CD14-positive monocyte (primary cell): ENCODE results near the gene CASD1. TPM values are rescaled to one million over a fixed set of nuclear protein-coding genes. Genes with fewer than 3 reads are reported as not detected.

Experiments
- DNase-seq, 3 donors: peaks; one replicate each; pipeline ENCODE4 v3.0.0-alpha.2; 2011 to 2022
- H2AFZ ChIP-seq: 2 replicates; pipeline ENCODE4 v1.6.0; 2012; ENCODE audit warnings: mild to moderate bottlenecking, low read depth, low read length, inconsistent platforms; ENCODE audit not compliant: insufficient read depth, poor library complexity, severe bottlenecking
- H3K27ac ChIP-seq, 2 donors: 1 replicate in 1 of 2; 2 replicates in 1 of 2; pipeline ENCODE4 v1.5.1; 2012 to 2013; ENCODE audit warnings: low read length in 2 of 2, control low read depth in 1 of 2, inconsistent platforms in 1 of 2, low read depth in 1 of 2, mild to moderate bottlenecking in 1 of 2
- H3K27me3 ChIP-seq, 2 donors: one replicate each; pipeline versions ENCODE4 v1.6.0 to v1.6.1; 2011 to 2013; ENCODE audit warnings: low read length in 2 of 2; ENCODE audit not compliant: control insufficient read depth in 2 of 2, insufficient read depth in 2 of 2
- H3K36me3 ChIP-seq, 2 donors: replicated peaks in 1 of 2; 1 replicate in 1 of 2; 2 replicates in 1 of 2; pipeline versions ENCODE4 v1.5.1 to v1.6.1; 2012 to 2013; ENCODE audit warnings: low read length in 2 of 2, control low read depth in 1 of 2, inconsistent platforms in 1 of 2, mild to moderate bottlenecking in 1 of 2; ENCODE audit not compliant: insufficient read depth in 2 of 2, control insufficient read depth in 1 of 2
- H3K4me1 ChIP-seq, 2 donors: 1 replicate in 1 of 2; 2 replicates in 1 of 2; pipeline versions ENCODE4 v1.5.1 to v1.6.1; 2012 to 2013; ENCODE audit warnings: low read length in 2 of 2, control low read depth in 1 of 2, inconsistent platforms in 1 of 2, mild to moderate bottlenecking in 1 of 2, moderate library complexity in 1 of 2; ENCODE audit not compliant: insufficient read depth in 2 of 2, control insufficient read depth in 1 of 2
- H3K4me2 ChIP-seq: replicated peaks from 2 replicates; pipeline ENCODE3; 2012; ENCODE audit warnings: low read length, moderate library complexity, mild to moderate bottlenecking; ENCODE audit not compliant: poor library complexity, severe bottlenecking; ENCODE audit errors: extremely low read depth
- H3K4me3 ChIP-seq, 3 experiments: fragments of 200-600 bp in 1 of 3; sonication (generic) in 1 of 3; replicated peaks in 1 of 3; 1 replicate in 2 of 3; 2 replicates in 1 of 3; pipeline ENCODE4 v1.5.1; 2011 to 2013; ENCODE audit warnings: low read length in 3 of 3, mild to moderate bottlenecking in 3 of 3, control low read depth in 2 of 3, low read depth in 2 of 3, inconsistent platforms in 1 of 3, moderate library complexity in 1 of 3
- H3K79me2 ChIP-seq: 2 replicates; pipeline ENCODE4 v1.6.0; 2012; ENCODE audit warnings: mild to moderate bottlenecking, control low read depth, inconsistent platforms, low read length, moderate library complexity; ENCODE audit not compliant: insufficient read depth
- H3K9ac ChIP-seq: 2 replicates; pipeline ENCODE4 v1.6.0; 2017; ENCODE audit warnings: low read length, mild to moderate bottlenecking; ENCODE audit not compliant: insufficient read depth, poor library complexity, severe bottlenecking
- H3K9me3 ChIP-seq, 2 donors: replicated peaks in 1 of 2; 1 replicate in 1 of 2; 2 replicates in 1 of 2; pipeline versions ENCODE4 v1.5.1 to v1.6.1; 2012 to 2013; ENCODE audit warnings: low read length in 2 of 2, control low read depth in 1 of 2; ENCODE audit not compliant: control insufficient read depth in 1 of 2, insufficient read depth in 1 of 2
- H4K20me1 ChIP-seq: 2 replicates; pipeline ENCODE4 v1.6.0; 2012; ENCODE audit warnings: mild to moderate bottlenecking, low read length, control low read depth, moderate library complexity; ENCODE audit not compliant: insufficient read depth
- H3K27ac Mint-ChIP-seq, 7 donors: one replicate each; pipeline ENCODE4 v1.8.0; 2020; ENCODE audit warnings: mild to moderate bottlenecking in 7 of 7, mixed read lengths in 7 of 7, moderate library complexity in 6 of 7, inconsistent platforms in 2 of 7
- H3K27me3 Mint-ChIP-seq, 3 donors: one replicate each; pipeline ENCODE4 v1.8.0; 2021 to 2022; ENCODE audit warnings: low read depth in 3 of 3, mild to moderate bottlenecking in 3 of 3, mixed read lengths in 3 of 3, moderate library complexity in 3 of 3, inconsistent platforms in 1 of 3
- H3K36me3 Mint-ChIP-seq, 2 donors: one replicate each; pipeline ENCODE4 v1.8.0; 2020; ENCODE audit warnings: mixed read lengths in 2 of 2, inconsistent platforms in 1 of 2, mild to moderate bottlenecking in 1 of 2
- H3K4me1 Mint-ChIP-seq: one replicate; pipeline ENCODE4 v1.8.0; 2020; ENCODE audit warnings: mild to moderate bottlenecking, mixed read lengths
- H3K4me3 Mint-ChIP-seq, 2 donors: one replicate each; pipeline ENCODE4 v1.8.0; 2020; ENCODE audit warnings: mild to moderate bottlenecking in 2 of 2, mixed read lengths in 2 of 2, moderate library complexity in 1 of 2
- H3K9me3 Mint-ChIP-seq, 7 donors: one replicate each; pipeline ENCODE4 v1.8.0; 2020 to 2022; ENCODE audit warnings: mixed read lengths in 7 of 7, mild to moderate bottlenecking in 6 of 7, moderate library complexity in 6 of 7, inconsistent platforms in 2 of 7
- WGBS: methylation state at CpG from one replicate; pipeline ENCODE4 v1.1.5; 2013; ENCODE audit warnings: missing lambda C conversion rate; ENCODE audit not compliant: insufficient coverage; 5-methylcytosine and 5-hydroxymethylcytosine counted together
- intact Hi-C, 2 donors: fragments of 100-400 bp; cut with micrococcal nuclease; formaldehyde crosslinking; loops; one replicate each; pipeline versions ENCODE4 v1.15.0 to v1.15.1; 2023
- polyA plus RNA-seq, 3 donors: library from polyadenylated mRNA; depleted of rRNA in 1 of 3; unstranded in 2 of 3; stranded (reverse) in 1 of 3; fragments of 300-500 nt in 2 of 3; fragments of >200 nt in 1 of 3; fragmentation: Illumina TruSeq in 2 of 3; gene quantifications; 1 replicate in 2 of 3; 2 replicates in 1 of 3; pipeline ENCODE4 v1.2.3, GENCODE V29; 2012 to 2021
- TF ChIP-seq, protein P1 (sequence below): fragments of 200-600 bp; IDR thresholded peaks from one replicate; pipeline ENCODE4 v1.8.0; 2022; ENCODE audit warnings: antibody characterized with exemption, mild to moderate bottlenecking

Gene CASD1
- polyA plus RNA-seq, 3 donors, result 2.0 to 4.4 (median 3.6) TPM

DNA sequence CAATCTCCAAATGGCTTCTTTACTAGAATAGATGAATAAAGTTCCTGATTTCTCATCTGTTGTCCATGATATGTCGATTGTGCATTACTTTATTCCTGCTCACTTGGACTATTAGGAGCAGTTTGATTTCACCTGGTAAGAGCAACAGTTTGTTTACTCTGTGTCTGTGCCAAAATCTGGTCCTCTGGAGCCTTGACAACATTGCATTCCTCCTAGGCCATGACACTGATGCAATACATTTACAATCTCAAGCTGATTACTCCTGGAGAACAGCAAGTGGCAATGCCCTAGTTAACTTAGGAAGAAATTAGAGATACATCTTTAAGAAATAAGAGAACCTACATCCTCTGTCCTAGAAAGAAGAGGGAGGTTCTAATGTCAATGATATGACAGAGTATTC, 74.5 kb downstream of the CASD1 start:
- no peak overlapping the region for H3K9ac ChIP-seq
- no peak overlapping the region for H3K4me3 ChIP-seq
- intact Hi-C loops, result no loop called here
- WGBS, result no CpG with 5 or more reads among the region's 1 CpG
- H3K36me3 ChIP-seq, result no peaks in the 10 kb centered on the region
- H3K27ac Mint-ChIP-seq, result no peak overlapping the region
- no peak for DNase-seq
- H3K27me3 ChIP-seq, result no peaks in the 10 kb centered on the region
- H3K4me2 ChIP-seq, result no peak overlapping the region
- H2AFZ ChIP-seq, result no peak overlapping the region
- no peaks in the 10 kb centered on the region for H3K4me1 Mint-ChIP-seq
- H3K4me3 Mint-ChIP-seq, result no peak overlapping the region
- H3K36me3 Mint-ChIP-seq, result peaks cover 0 to 6% of the 10 kb centered on the region in 2 donors
- no peaks in the 10 kb centered on the region for H3K4me1 ChIP-seq
- no peaks in the 10 kb centered on the region for H3K79me2 ChIP-seq
- no peaks in the 10 kb centered on the region for H4K20me1 ChIP-seq
- TF ChIP-seq, protein P1, sequence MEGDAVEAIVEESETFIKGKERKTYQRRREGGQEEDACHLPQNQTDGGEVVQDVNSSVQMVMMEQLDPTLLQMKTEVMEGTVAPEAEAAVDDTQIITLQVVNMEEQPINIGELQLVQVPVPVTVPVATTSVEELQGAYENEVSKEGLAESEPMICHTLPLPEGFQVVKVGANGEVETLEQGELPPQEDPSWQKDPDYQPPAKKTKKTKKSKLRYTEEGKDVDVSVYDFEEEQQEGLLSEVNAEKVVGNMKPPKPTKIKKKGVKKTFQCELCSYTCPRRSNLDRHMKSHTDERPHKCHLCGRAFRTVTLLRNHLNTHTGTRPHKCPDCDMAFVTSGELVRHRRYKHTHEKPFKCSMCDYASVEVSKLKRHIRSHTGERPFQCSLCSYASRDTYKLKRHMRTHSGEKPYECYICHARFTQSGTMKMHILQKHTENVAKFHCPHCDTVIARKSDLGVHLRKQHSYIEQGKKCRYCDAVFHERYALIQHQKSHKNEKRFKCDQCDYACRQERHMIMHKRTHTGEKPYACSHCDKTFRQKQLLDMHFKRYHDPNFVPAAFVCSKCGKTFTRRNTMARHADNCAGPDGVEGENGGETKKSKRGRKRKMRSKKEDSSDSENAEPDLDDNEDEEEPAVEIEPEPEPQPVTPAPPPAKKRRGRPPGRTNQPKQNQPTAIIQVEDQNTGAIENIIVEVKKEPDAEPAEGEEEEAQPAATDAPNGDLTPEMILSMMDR, result no peak
- H3K27ac ChIP-seq, result no peak overlapping the region
- no peaks in the 10 kb centered on the region for H3K27me3 Mint-ChIP-seq
- H3K9me3 ChIP-seq, result no peaks in the 10 kb centered on the region
- peaks cover 0 to 4% (median 0%) of the 10 kb centered on the region in 7 donors for H3K9me3 Mint-ChIP-seq

- intact Hi-C loops, result no loop called here
- no peaks in the 10 kb centered on the region for H3K36me3 ChIP-seq
- H3K9me3 ChIP-seq, result no peaks in the 10 kb centered on the region
- no peak for DNase-seq
- H3K9ac ChIP-seq, result no peak overlapping the region
- H3K79me2 ChIP-seq, result no peaks in the 10 kb centered on the region
- Mint-ChIP-seq H3K27me3 (no peaks in the 10 kb centered on the region), H3K27ac (no peak overlapping the region), H3K4me3 (no peak overlapping the region), H3K36me3 (no peaks in the 10 kb centered on the region), H3K4me1 (peaks cover 4% of the 10 kb centered on the region), H3K9me3 (peaks cover 0 to 2% (median 0%) of the 10 kb centered on the region in 7 donors)
- no peak overlapping the region for H2AFZ ChIP-seq
- no peaks in the 10 kb centered on the region for H3K4me1 ChIP-seq
- WGBS, result no CpG with 5 or more reads among the region's 2 CpGs
- H4K20me1 ChIP-seq, result no peaks in the 10 kb centered on the region
- TF ChIP-seq, protein P1, result no peak
- no peak overlapping the region for H3K27ac ChIP-seq
- no peak overlapping the region for H3K4me2 ChIP-seq
- H3K27me3 ChIP-seq, result no peaks in the 10 kb centered on the region
- no peak overlapping the region for H3K4me3 ChIP-seq
These were observed 78.5 kb downstream of the CASD1 start for GRCh38 chr7:94588075-94588474.
